Neutrophil (primary cell): Measurements from ENCODE around the gene GATAD2B.
A peak's percentile ranks its signal among the peaks of the same experiment; 100 is the strongest.
"Not testable (repeated sequence)": the region's sequence is repeated elsewhere in the genome, so short reads cannot be mapped to it uniquely, and the experiment has no call there.

ENCODE experiments used
- H3K27ac ChIP-seq: fragments of 200-600 bp; sonication (generic); 2 replicates; pipeline ENCODE4 v1.5.1; 2016; ENCODE audit warnings: mild to moderate bottlenecking, moderate library complexity
- H3K27me3 ChIP-seq: fragments of 200-600 bp; sonication (generic); 2 replicates; pipeline ENCODE4 v1.6.0; 2016; ENCODE audit warnings: mild to moderate bottlenecking
- H3K36me3 ChIP-seq: fragments of 200-600 bp; sonication (generic); 2 replicates; pipeline ENCODE4 v1.5.1; 2017
- H3K4me1 ChIP-seq, 2 experiments: fragments of 200-600 bp in 1 of 2; sonication (generic) in 1 of 2; 1 replicate in 1 of 2; 2 replicates in 1 of 2; pipeline versions ENCODE4 v1.5.1 to v1.6.1; 2013 to 2016; ENCODE audit warnings: low read depth in 1 of 2, low read length in 1 of 2, mild to moderate bottlenecking in 1 of 2, moderate library complexity in 1 of 2; ENCODE audit not compliant: control insufficient read depth in 1 of 2, insufficient read depth in 1 of 2
- H3K4me3 ChIP-seq, 2 experiments: fragments of 200-600 bp in 1 of 2; sonication (generic) in 1 of 2; 1 replicate in 1 of 2; 2 replicates in 1 of 2; pipeline ENCODE4 v1.5.1; 2013 to 2016; ENCODE audit warnings: low read depth in 1 of 2, low read length in 1 of 2, mild to moderate bottlenecking in 1 of 2, moderate library complexity in 1 of 2
- H3K9me3 ChIP-seq: fragments of 200-600 bp; sonication (generic); 2 replicates; pipeline ENCODE4 v1.5.1; 2016
- CTCF ChIP-seq: fragments of 200-600 bp; sonication (generic); IDR thresholded peaks from 2 replicates; pipeline ENCODE4 v1.5.1; 2016; ENCODE audit warnings: antibody characterized with exemption

GATAD2B gene

DNA sequence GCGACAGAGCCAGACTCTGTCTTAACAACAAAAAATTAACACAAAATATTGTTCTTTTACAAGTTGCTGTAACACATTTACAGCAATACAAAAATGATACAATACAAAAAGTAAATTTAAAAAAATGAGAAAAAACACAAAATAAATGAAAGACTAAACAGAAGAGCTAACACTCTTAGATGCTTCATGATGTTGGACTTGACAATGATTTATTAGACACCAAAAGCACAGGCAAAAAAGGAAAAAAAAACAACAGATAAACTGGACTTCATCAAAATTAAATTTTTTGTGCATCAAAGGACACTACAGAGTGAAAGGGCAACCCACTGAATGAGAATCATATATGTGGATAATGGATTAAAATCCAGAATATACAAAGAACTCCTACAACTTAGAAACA is 16.4 kb downstream of the GATAD2B start:
- no peaks in the 10 kb centered on the region for H3K4me1 ChIP-seq
- no peaks in the 10 kb centered on the region for H3K9me3 ChIP-seq
- no peak overlapping the region for H3K4me3 ChIP-seq
- H3K27me3 ChIP-seq, result no peaks in the 10 kb centered on the region
- peaks cover 11% of the 10 kb centered on the region for H3K36me3 ChIP-seq
- no peak for TF ChIP-seq CTCF
- H3K27ac ChIP-seq, result no peak overlapping the region

GRCh38 chr1:153905908-153906307 is 16.9 kb downstream of the GATAD2B start:
- not testable (repeated sequence) for H3K27ac ChIP-seq, H3K9me3 ChIP-seq, H3K4me1 ChIP-seq, H3K4me3 ChIP-seq, H3K27me3 ChIP-seq
- H3K36me3 ChIP-seq, result peaks cover 11% of the 10 kb centered on the region

DNA sequence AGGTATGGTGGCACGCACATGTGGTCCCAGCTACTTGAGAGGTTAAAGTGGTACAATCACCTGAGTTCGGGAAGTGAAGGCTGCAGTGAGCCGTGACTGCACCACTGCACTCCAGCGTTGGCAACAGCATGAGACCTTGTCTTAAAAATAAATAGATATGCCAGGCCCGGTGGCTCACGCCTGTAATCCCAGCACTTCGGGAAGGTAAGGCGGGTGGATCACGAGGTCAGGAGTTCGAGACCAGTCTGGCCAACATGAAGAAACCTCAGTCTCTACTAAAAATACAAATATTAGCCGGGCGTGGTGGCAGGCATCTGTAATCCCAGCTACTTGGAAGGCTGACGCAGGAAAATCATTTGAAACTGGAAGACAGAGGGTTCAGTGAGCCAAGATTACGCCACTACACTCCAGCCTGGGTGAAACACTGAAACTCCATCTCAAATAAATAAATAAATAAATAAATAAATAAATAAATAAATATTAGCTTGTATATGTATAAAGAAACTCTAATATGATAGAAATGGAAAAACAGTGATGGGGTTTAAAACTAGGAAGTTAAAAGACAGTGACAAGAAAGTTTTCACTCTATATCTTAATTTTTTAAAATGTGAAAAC is 18.8 kb downstream of the GATAD2B start:
- Histone ChIP-seq H3K4me1 (no peaks in the 10 kb centered on the region), H3K9me3 (no peaks in the 10 kb centered on the region), H3K4me3 (no peak overlapping the region), H3K27me3 (no peaks in the 10 kb centered on the region), H3K36me3 (peaks cover 23% of the 10 kb centered on the region), H3K27ac (no peak overlapping the region)
- TF ChIP-seq CTCF, result no peak

DNA sequence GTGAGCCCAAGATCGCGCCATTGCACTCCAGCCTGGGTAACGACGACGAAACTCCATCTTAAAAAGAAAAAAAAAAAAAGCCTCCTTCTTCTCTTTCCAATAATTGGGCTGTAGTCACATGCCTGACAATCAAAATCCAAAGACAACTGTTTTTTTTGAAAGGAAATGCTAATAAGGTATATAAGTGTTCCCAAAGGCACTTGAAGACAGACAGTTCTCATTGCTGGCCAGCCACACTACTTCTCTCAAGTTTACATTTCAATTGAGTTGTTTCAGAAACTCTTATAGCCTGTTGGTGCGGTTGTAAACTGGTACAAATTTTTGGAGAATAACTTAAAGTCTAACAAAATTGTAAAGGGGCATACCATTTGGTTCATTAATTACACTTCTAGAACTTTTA is 23.3 kb downstream of the GATAD2B start:
- H3K27me3 ChIP-seq, result no peaks in the 10 kb centered on the region
- TF ChIP-seq CTCF, result no peak
- peaks cover 42% of the 10 kb centered on the region for H3K36me3 ChIP-seq
- H3K9me3 ChIP-seq, result no peaks in the 10 kb centered on the region
- H3K4me3 ChIP-seq, result no peak overlapping the region
- H3K4me1 ChIP-seq, result no peaks in the 10 kb centered on the region
- no peak overlapping the region for H3K27ac ChIP-seq

DNA sequence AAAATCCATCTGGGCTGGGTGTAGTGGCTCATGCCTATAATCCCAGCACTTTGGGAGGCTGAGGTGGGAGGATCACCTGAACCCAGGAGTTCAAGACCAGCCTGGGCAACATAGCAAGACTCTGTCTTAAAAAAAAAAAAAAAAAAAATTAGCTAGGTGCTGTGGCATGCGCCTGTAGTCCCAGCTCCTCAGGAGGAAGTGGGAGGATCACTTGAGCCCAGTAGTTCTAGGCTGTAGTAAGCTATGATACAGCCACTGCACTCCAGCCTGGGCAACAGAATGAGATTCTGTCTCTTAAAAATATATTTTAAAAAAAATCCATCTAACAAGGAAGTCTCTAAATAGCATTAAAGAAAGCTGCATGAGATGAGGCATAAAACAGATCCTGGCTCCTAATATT is 26.9 kb downstream of the GATAD2B start:
- H3K36me3 ChIP-seq, result peaks cover 49% of the 10 kb centered on the region
- not testable (repeated sequence) for H3K4me3 ChIP-seq

GRCh38 chr1:153891042-153891441 is 31.7 kb downstream of the GATAD2B start:
- H3K4me1 ChIP-seq, H3K4me3 ChIP-seq, H3K27ac ChIP-seq, H3K27me3 ChIP-seq, H3K9me3 ChIP-seq: not testable (repeated sequence)
- peaks cover 18% of the 10 kb centered on the region for H3K36me3 ChIP-seq

More for the DNA sequence above, 26.9 kb downstream of the GATAD2B start:
- not testable (repeated sequence) for H3K27ac ChIP-seq, H3K4me1 ChIP-seq, H3K27me3 ChIP-seq, H3K9me3 ChIP-seq

- no peak overlapping the region for H3K4me3 ChIP-seq
- no peaks in the 10 kb centered on the region for H3K9me3 ChIP-seq
- H3K27ac ChIP-seq, result peak overlapping the region; percentile 38
Measured at GRCh38 chr1:153888533-153888932, 34.2 kb downstream of the GATAD2B start.

More at GRCh38 chr1:153888533-153888932, 34.2 kb downstream of the GATAD2B start:
- H3K27me3 ChIP-seq, result no peaks in the 10 kb centered on the region
- H3K4me1 ChIP-seq, result no peaks in the 10 kb centered on the region
- H3K36me3 ChIP-seq, result peaks cover 15% of the 10 kb centered on the region
- no peak for TF ChIP-seq CTCF
